H9 (cell line): Measurements from ENCODE around the gene SH2D6. TPM values are rescaled to one million over a fixed set of nuclear protein-coding genes. Genes with fewer than 3 reads are reported as not detected.

Experiments used
- DNase-seq: peaks from one replicate; pipeline ENCODE4 v3.0.0-alpha.2; 2017
- H2AFZ ChIP-seq: one replicate; pipeline ENCODE4 v1.6.1; 2013; ENCODE audit warnings: mild to moderate bottlenecking, low read length, control low read depth, moderate library complexity
- H2AK5ac ChIP-seq: 2 replicates; pipeline ENCODE4 v1.6.1; 2013; ENCODE audit warnings: low read length, control low read depth, mixed read lengths; ENCODE audit not compliant: insufficient read length
- H2BK120ac ChIP-seq: one replicate; pipeline ENCODE4 v1.6.1; 2013; ENCODE audit warnings: low read depth, mild to moderate bottlenecking, low read length, control low read depth, inconsistent platforms; ENCODE audit not compliant: poor library complexity, severe bottlenecking
- H2BK12ac ChIP-seq: 2 replicates; pipeline ENCODE4 v1.6.1; 2013; ENCODE audit warnings: low read length, control low read depth, mixed read lengths, low read depth; ENCODE audit not compliant: insufficient read length
- H2BK15ac ChIP-seq: 2 replicates; pipeline ENCODE4 v1.6.1; 2013; ENCODE audit warnings: low read depth, low read length, control low read depth
- H2BK20ac ChIP-seq: one replicate; pipeline ENCODE4 v1.6.1; 2013; ENCODE audit warnings: low read depth, mild to moderate bottlenecking, low read length, control low read depth, inconsistent platforms; ENCODE audit not compliant: poor library complexity, severe bottlenecking
- H2BK5ac ChIP-seq: 2 replicates; pipeline ENCODE4 v1.6.1; 2013; ENCODE audit warnings: low read length, control low read depth, mixed read lengths; ENCODE audit not compliant: insufficient read length
- H3K14ac ChIP-seq: 2 replicates; pipeline ENCODE4 v1.6.1; 2013; ENCODE audit warnings: low read length, control low read depth; ENCODE audit not compliant: insufficient read depth
- H3K18ac ChIP-seq: 2 replicates; pipeline ENCODE4 v1.6.1; 2013; ENCODE audit warnings: low read depth, mild to moderate bottlenecking, mixed read lengths, low read length, control low read depth; ENCODE audit not compliant: insufficient read length
- H3K23ac ChIP-seq: 2 replicates; pipeline ENCODE4 v1.6.1; 2013; ENCODE audit warnings: low read length, control low read depth, mixed read lengths, low read depth; ENCODE audit not compliant: insufficient read length
- H3K23me2 ChIP-seq: 2 replicates; pipeline ENCODE4 v1.6.1; 2013; ENCODE audit warnings: low read depth, mild to moderate bottlenecking, mixed read lengths, low read length, control low read depth; ENCODE audit not compliant: insufficient read length, poor library complexity, severe bottlenecking
- H3K27ac ChIP-seq: 2 replicates; pipeline ENCODE4 v1.5.1; 2013; ENCODE audit warnings: low read length, control low read depth, mixed read lengths, low read depth; ENCODE audit not compliant: insufficient read length
- H3K27me3 ChIP-seq: 2 replicates; pipeline ENCODE4 v1.6.1; 2013; ENCODE audit warnings: low read length, control low read depth, inconsistent platforms; ENCODE audit not compliant: insufficient read depth
- H3K4ac ChIP-seq: 2 replicates; pipeline ENCODE4 v1.6.1; 2013; ENCODE audit warnings: low read depth, mild to moderate bottlenecking, control low read depth, inconsistent platforms, low read length, moderate library complexity
- H3K4me1 ChIP-seq: 2 replicates; pipeline ENCODE4 v1.6.1; 2013; ENCODE audit warnings: low read length, control low read depth, inconsistent platforms; ENCODE audit not compliant: insufficient read depth
- H3K4me2 ChIP-seq: 2 replicates; pipeline ENCODE4 v1.6.1; 2013; ENCODE audit warnings: low read length, control low read depth, mixed read lengths; ENCODE audit not compliant: insufficient read length, insufficient read depth
- H3K56ac ChIP-seq: 2 replicates; pipeline ENCODE4 v1.6.1; 2013; ENCODE audit warnings: low read depth, mild to moderate bottlenecking, mixed read lengths, low read length, control low read depth; ENCODE audit not compliant: insufficient read length
- H3K79me1 ChIP-seq: 2 replicates; pipeline ENCODE4 v1.6.1; 2013; ENCODE audit warnings: low read depth, mild to moderate bottlenecking, moderate library complexity, low read length, control low read depth, inconsistent platforms; ENCODE audit not compliant: insufficient read depth, poor library complexity, severe bottlenecking
- H3K79me2 ChIP-seq: 2 replicates; pipeline ENCODE4 v1.6.1; 2013; ENCODE audit warnings: low read length, control low read depth, inconsistent platforms; ENCODE audit not compliant: insufficient read depth
- H3K9ac ChIP-seq: 2 replicates; pipeline ENCODE4 v1.6.1; 2013; ENCODE audit warnings: low read length, control low read depth, mixed read lengths; ENCODE audit not compliant: insufficient read length; ENCODE audit errors: extremely low read depth
- H3K9me3 ChIP-seq: one replicate; pipeline ENCODE4 v1.6.1; 2013; ENCODE audit warnings: low read depth, low read length, inconsistent platforms; ENCODE audit not compliant: control insufficient read depth
- H3T11ph ChIP-seq: one replicate; pipeline ENCODE4 v1.6.1; 2013; ENCODE audit warnings: mild to moderate bottlenecking, low read length, control low read depth, inconsistent platforms
- H4K20me1 ChIP-seq: one replicate; pipeline ENCODE4 v1.6.1; 2013; ENCODE audit not compliant: control insufficient read depth, insufficient read length, insufficient read depth
- H4K5ac ChIP-seq: 2 replicates; pipeline ENCODE4 v1.6.1; 2013; ENCODE audit warnings: low read depth, mild to moderate bottlenecking, mixed read lengths, low read length, control low read depth; ENCODE audit not compliant: insufficient read length
- H4K8ac ChIP-seq: replicated peaks from 2 replicates; pipeline ENCODE4 v1.6.1; 2013; ENCODE audit warnings: low read length, control low read depth, mixed read lengths, low read depth; ENCODE audit not compliant: insufficient read length
- H4K91ac ChIP-seq: 2 replicates; pipeline ENCODE4 v1.6.1; 2013; ENCODE audit warnings: low read depth, mild to moderate bottlenecking, moderate library complexity, mixed read lengths, low read length, control low read depth; ENCODE audit not compliant: insufficient read length
- H3K27ac Mint-ChIP-seq, 3 experiments: 2 replicates in 2 of 3; 3 replicates in 1 of 3; pipeline ENCODE4 v1.8.0; 2020 to 2021; ENCODE audit warnings: mixed read lengths in 3 of 3, mild to moderate bottlenecking in 1 of 3, moderate library complexity in 1 of 3
- H3K27me3 Mint-ChIP-seq: 2 replicates; pipeline ENCODE4 v1.8.0; 2021; ENCODE audit warnings: low read depth, mild to moderate bottlenecking, moderate library complexity, mixed read lengths
- H3K36me3 Mint-ChIP-seq, 3 experiments: 2 replicates in 2 of 3; 3 replicates in 1 of 3; pipeline ENCODE4 v1.8.0; 2020 to 2021; ENCODE audit warnings: low read depth in 3 of 3, mixed read lengths in 3 of 3; ENCODE audit not compliant: insufficient read depth in 1 of 3
- H3K4me1 Mint-ChIP-seq, 2 experiments: 2 replicates each; pipeline ENCODE4 v1.8.0; 2020; ENCODE audit warnings: mixed read lengths in 2 of 2
- H3K4me3 Mint-ChIP-seq, 2 experiments: 2 replicates in 1 of 2; 3 replicates in 1 of 2; pipeline ENCODE4 v1.8.0; 2020 to 2021; ENCODE audit warnings: mild to moderate bottlenecking in 2 of 2, mixed read lengths in 2 of 2, moderate library complexity in 1 of 2
- H3K9me3 Mint-ChIP-seq, 2 experiments: 2 replicates in 1 of 2; 3 replicates in 1 of 2; pipeline ENCODE4 v1.8.0; 2020; ENCODE audit warnings: mild to moderate bottlenecking in 2 of 2, mixed read lengths in 2 of 2, moderate library complexity in 1 of 2
- CTCF ChIP-seq: fragments of 200-600 bp; sonication (generic); conservative IDR thresholded peaks from 3 replicates; pipeline ENCODE4 v1.8.0; 2021; ENCODE audit warnings: antibody characterized with exemption, mild to moderate bottlenecking
- WGBS: extraction: QIAGEN DNeasy Blood & Tissue Kit; methylation state at CpG from one replicate; pipeline ENCODE4 v1.1.7; 2013; ENCODE audit warnings: missing lambda C conversion rate, low lambda C conversion rate, mixed read lengths; ENCODE audit not compliant: insufficient read length; ENCODE audit errors: extremely low coverage; 5-methylcytosine and 5-hydroxymethylcytosine counted together
- total RNA-seq: library from RNA; stranded (reverse); gene quantifications from 2 replicates; pipeline ENCODE4 v1.2.1, GENCODE V29; 2021

The SH2D6 gene
- total RNA-seq, 1 experiment from 2014 or later = 0.61 TPM

DNA sequence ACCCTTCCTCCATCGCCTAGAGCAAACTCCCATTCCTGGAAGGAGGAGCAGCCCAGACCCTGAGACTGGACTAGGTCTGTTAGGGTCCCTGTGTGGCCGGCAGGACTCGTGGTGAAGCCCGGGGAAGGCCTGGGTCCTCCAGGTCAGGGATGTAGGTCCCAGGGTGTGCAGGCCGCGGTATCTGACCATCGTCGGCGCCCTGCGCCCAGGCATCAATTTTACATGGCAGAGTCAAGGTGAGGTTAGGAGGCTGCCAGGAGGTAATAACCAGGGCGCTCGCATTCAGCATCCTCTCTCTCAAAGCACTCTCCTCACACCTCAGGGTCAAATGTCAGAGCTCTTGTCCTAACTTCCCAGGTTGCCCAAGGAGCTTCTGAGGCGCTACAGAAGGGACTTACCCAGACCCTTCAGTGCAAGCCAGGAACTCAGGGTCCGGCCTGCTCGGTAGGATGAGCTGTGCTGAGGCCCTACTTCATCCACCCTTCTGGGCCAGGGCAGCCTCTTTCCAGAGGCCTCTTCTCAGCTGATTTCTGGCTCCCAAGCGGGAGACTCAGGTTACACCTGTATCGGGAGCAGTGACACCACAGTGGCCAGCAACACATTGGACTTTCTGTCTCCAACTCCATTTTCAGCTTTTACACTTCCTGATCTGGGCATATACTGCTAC is 628 bp downstream of the SH2D6 start:
- H3K4me1 Mint-ChIP-seq = peaks cover 26 to 29% of the 10 kb centered on the region in 2 experiments
- H3K27ac ChIP-seq = no peak overlapping the region
- WGBS = no CpG with 5 or more reads among the region's 17 CpGs

More for the DNA sequence above, 628 bp downstream of the SH2D6 start:
- H3K9me3 ChIP-seq = no peaks in the 10 kb centered on the region
- Mint-ChIP-seq H3K36me3 (no peaks in the 10 kb centered on the region), H3K27me3 (peaks cover 2% of the 10 kb centered on the region), H3K4me3 (peak overlapping the region; percentile 88 to 91), H3K9me3 (no peaks in the 10 kb centered on the region), H3K27ac (peak overlapping the region; percentile 33 to 100 (median 98); a peak in 6 of 7 replicates)
- no peak overlapping the region for H3T11ph ChIP-seq
- H2AK5ac ChIP-seq = no peak overlapping the region
- H2BK120ac ChIP-seq = no peak overlapping the region
- peak overlapping the region; percentile 80 for H3K18ac ChIP-seq
- H4K20me1 ChIP-seq = peaks cover 2% of the 10 kb centered on the region
- H4K91ac ChIP-seq = no peak overlapping the region
- H3K56ac ChIP-seq = no peak overlapping the region
- no peaks in the 10 kb centered on the region for H3K79me1 ChIP-seq
- no peak overlapping the region for H2BK5ac ChIP-seq
- H3K4ac ChIP-seq = no peak overlapping the region
- no peak overlapping the region for H2BK20ac ChIP-seq
- no peak overlapping the region for H4K8ac ChIP-seq
- no peak overlapping the region for H2AFZ ChIP-seq
- no peak overlapping the region for H2BK15ac ChIP-seq
- peaks cover 6% of the 10 kb centered on the region for H3K23me2 ChIP-seq
- peaks cover 5% of the 10 kb centered on the region; the same call in 1 of the 2 replicates for H3K4me1 ChIP-seq
- DNase-seq = no peak
- H3K27me3 ChIP-seq = no peaks in the 10 kb centered on the region
- no peak overlapping the region for H3K23ac ChIP-seq
- H3K14ac ChIP-seq = peak overlapping the region; percentile 68
- H3K79me2 ChIP-seq = no peaks in the 10 kb centered on the region
- H3K9ac ChIP-seq = peak overlapping the region; percentile 60
- no peak overlapping the region for H2BK12ac ChIP-seq
- peak overlapping the region; percentile 32 for H3K4me2 ChIP-seq
- no peak overlapping the region for H4K5ac ChIP-seq
- TF ChIP-seq CTCF = no peak
